PC-9 (cell line): ENCODE data around the gene LAMC2. TPM values are rescaled to one million over a fixed set of nuclear protein-coding genes. Genes with fewer than 3 reads are reported as not detected.
"Not testable (repeated sequence)": the region's sequence is repeated elsewhere in the genome, so short reads cannot be mapped to it uniquely, and the experiment has no call there.

ENCODE experiments used
- BruUV-seq: library from RNA; stranded (reverse); fragments of 400-500 nt; replicated peaks from 2 replicates; lab custom pipeline; 2021; lab: Mats Ljungman, UMichigan
- CTCF ChIA-PET: fragments of 300-600 bp; sonication (Branson Sonifier 250); formaldehyde crosslinking; loops from one replicate; lab custom pipeline; 2022; ENCODE audit warnings: antibody characterized with exemption; lab: Charles Lee
- POLR2A ChIA-PET: fragments of 300-600 bp; sonication (Branson Sonifier 250); formaldehyde crosslinking; loops from one replicate; lab custom pipeline; 2022; ENCODE audit warnings: antibody characterized with exemption; ENCODE audit not compliant: unreplicated experiment; lab: Charles Lee
- DNase-seq, 2 experiments: peaks; one replicate each; pipeline versions ENCODE4 v3.0.0 to v3.0.0-alpha.2; 2015 to 2022; ENCODE audit warnings: mixed read lengths in 1 of 2
- H2AFZ ChIP-seq: fragments of 200-600 bp; sonication (generic); 2 replicates; pipeline ENCODE4 v1.8.1; 2017; ENCODE audit warnings: antibody characterized with exemption
- H3F3A ChIP-seq: fragments of 200-600 bp; sonication (generic); 2 replicates; pipeline ENCODE4 v1.8.1; 2017; ENCODE audit warnings: antibody characterized with exemption, mild to moderate bottlenecking, low read depth; ENCODE audit not compliant: insufficient read depth
- H3K27ac ChIP-seq: fragments of 200-600 bp; sonication (generic); 2 replicates; pipeline ENCODE4 v1.6.1; 2016; ENCODE audit warnings: mixed run types
- H3K27me3 ChIP-seq: fragments of 200-600 bp; sonication (generic); 2 replicates; pipeline ENCODE4 v1.6.1; 2016; ENCODE audit warnings: low read depth, mixed run types; ENCODE audit not compliant: insufficient read depth
- H3K36me3 ChIP-seq: fragments of 200-600 bp; sonication (generic); 2 replicates; pipeline ENCODE4 v1.6.1; 2016; ENCODE audit warnings: low read depth, mixed run types
- H3K4me1 ChIP-seq: fragments of 200-600 bp; sonication (generic); replicated peaks from 2 replicates; pipeline ENCODE4 v1.6.1; 2016; ENCODE audit warnings: mixed run types; ENCODE audit not compliant: insufficient read depth
- H3K4me2 ChIP-seq: fragments of 200-600 bp; sonication (generic); 2 replicates; pipeline ENCODE4 v1.6.1; 2017; ENCODE audit warnings: mixed run types
- H3K4me3 ChIP-seq: fragments of 200-600 bp; sonication (generic); 2 replicates; pipeline ENCODE4 v1.6.1; 2016; ENCODE audit warnings: mixed run types
- H3K79me2 ChIP-seq: fragments of 200-600 bp; sonication (generic); 2 replicates; pipeline ENCODE4 v1.6.1; 2017; ENCODE audit warnings: low read depth, mixed run types
- H3K9me2 ChIP-seq: fragments of 200-600 bp; sonication (generic); 2 replicates; pipeline ENCODE4 v1.8.1; 2017; ENCODE audit warnings: mild to moderate bottlenecking; ENCODE audit not compliant: insufficient read depth
- H3K9me3 ChIP-seq: fragments of 200-600 bp; sonication (generic); 2 replicates; pipeline ENCODE4 v1.8.1; 2016; ENCODE audit warnings: low read depth; ENCODE audit not compliant: insufficient read depth
- H4K20me1 ChIP-seq: fragments of 200-600 bp; sonication (generic); 2 replicates; pipeline ENCODE4 v1.8.1; 2017; ENCODE audit not compliant: insufficient read depth
- CTCF ChIP-seq: fragments of 200-600 bp; sonication (generic); conservative IDR thresholded peaks from 2 replicates; pipeline ENCODE4 v1.6.1; 2017; ENCODE audit warnings: mixed run types, antibody characterized with exemption, mild to moderate bottlenecking, moderate library complexity
- EZH2 ChIP-seq: fragments of 200-600 bp; sonication (generic); IDR thresholded peaks from 2 replicates; pipeline ENCODE4 v1.8.0; 2017; ENCODE audit warnings: antibody characterized with exemption, low read depth
- intact Hi-C: fragments of 100-400 bp; cut with micrococcal nuclease; formaldehyde crosslinking; loops from one replicate; pipeline ENCODE4 v1.10.0; 2022; ENCODE audit not compliant: unreplicated experiment
- total RNA-seq: library from RNA; stranded (reverse); gene quantifications from 2 replicates; pipeline ENCODE4 v1.2.3, GENCODE V29; 2021

Gene LAMC2
- total RNA-seq, 1 experiment from 2014 or later = 109 TPM

- no peaks in the 10 kb centered on the region for H3K79me2 ChIP-seq
- H3K4me1 ChIP-seq = peaks cover 34% of the 10 kb centered on the region
- DNase-seq = no peak
- no peaks in the 10 kb centered on the region for H3K9me3 ChIP-seq
- H3K4me3 ChIP-seq = no peak overlapping the region
- intact Hi-C loops = loop anchor here (10.0 kb wide), 1 partner anchor 1186 kb away; no protein-coding TSS in a partner anchor
- H3K4me2 ChIP-seq = no peak overlapping the region
- H3K9me2 ChIP-seq = no peaks in the 10 kb centered on the region
- no TSS peak for BruUV-seq
- no peak overlapping the region for H3K27ac ChIP-seq
- ChIA-PET POLR2A (interaction anchor here (0.7 kb wide), 1 partner anchor 75 kb away, joined by 3 read pairs; no protein-coding TSS in a partner anchor), CTCF (no interaction called here)
- no peaks in the 10 kb centered on the region for H4K20me1 ChIP-seq
- no peaks in the 10 kb centered on the region for H3K27me3 ChIP-seq
- H3F3A ChIP-seq = peaks cover 26% of the 10 kb centered on the region
- no peak overlapping the region for H2AFZ ChIP-seq
- TF ChIP-seq EZH2 = no peak
- TF ChIP-seq CTCF = no peak
- H3K36me3 ChIP-seq = no peaks in the 10 kb centered on the region
These were observed 84.6 kb downstream of the LAMC2 start for GRCh38 chr1:183270541-183271141.

GRCh38 chr1:183272390-183272848 is 86.4 kb downstream of the LAMC2 start:
- no peaks in the 10 kb centered on the region for H3K79me2 ChIP-seq
- peak overlapping the region; percentile 92 for H3K27ac ChIP-seq
- no peaks in the 10 kb centered on the region for H3K9me3 ChIP-seq
- no peak for TF ChIP-seq CTCF
- peak overlapping the region; percentile 55 for H3K4me2 ChIP-seq
- H3K4me3 ChIP-seq = no peak overlapping the region
- no peaks in the 10 kb centered on the region for H3K36me3 ChIP-seq
- peaks cover 38% of the 10 kb centered on the region for H3F3A ChIP-seq
- ChIA-PET POLR2A (interaction anchor here (0.5 kb wide), 1 partner anchor 51 kb away, joined by 11 read pairs; no protein-coding TSS in a partner anchor), CTCF (no interaction called here)
- H4K20me1 ChIP-seq = no peaks in the 10 kb centered on the region
- H3K9me2 ChIP-seq = no peaks in the 10 kb centered on the region
- peak; percentile 61 to 85 for DNase-seq
- peaks cover 47% of the 10 kb centered on the region for H3K4me1 ChIP-seq
- no TSS peak for BruUV-seq
- intact Hi-C loops = loop anchor here (2.0 to 10.0 kb wide), 3 partner anchors 108 to 1188 kb away; no protein-coding TSS in a partner anchor
- H2AFZ ChIP-seq = no peak overlapping the region
- H3K27me3 ChIP-seq = no peaks in the 10 kb centered on the region

- peak in 1 of 2 experiments; percentile 30 for DNase-seq
- H4K20me1 ChIP-seq = no peaks in the 10 kb centered on the region
- no peaks in the 10 kb centered on the region for H3K9me3 ChIP-seq
- ChIA-PET CTCF (interaction anchor here (0.7 kb wide), 1 partner anchor 33 kb away, joined by 8 read pairs; no protein-coding TSS in a partner anchor), POLR2A (no interaction called here)
- no TSS peak for BruUV-seq
- H3K79me2 ChIP-seq = no peaks in the 10 kb centered on the region
- TF ChIP-seq EZH2 (no peak), CTCF (no peak)
- no peak overlapping the region for H3K4me3 ChIP-seq
- H3K27ac ChIP-seq = peak overlapping the region; percentile 92
- H3K27me3 ChIP-seq = no peaks in the 10 kb centered on the region
- peak overlapping the region; percentile 55 for H3K4me2 ChIP-seq
- H3K36me3 ChIP-seq = no peaks in the 10 kb centered on the region
- no peak overlapping the region for H2AFZ ChIP-seq
- intact Hi-C loops = loop anchor here (1.0 to 10.0 kb wide), 4 partner anchors 39 to 1188 kb away; no protein-coding TSS in a partner anchor
- peaks cover 56% of the 10 kb centered on the region for H3K4me1 ChIP-seq
- peaks cover 40% of the 10 kb centered on the region for H3F3A ChIP-seq
- H3K9me2 ChIP-seq = no peaks in the 10 kb centered on the region
These were observed 87.2 kb downstream of the LAMC2 start for GRCh38 chr1:183273300-183273699.

- Histone ChIP-seq H3K4me1 (peaks cover 63% of the 10 kb centered on the region), H3K27ac (peak overlapping the region; percentile 92), H3F3A (peaks cover 45% of the 10 kb centered on the region)
- BruUV-seq, H3K9me2 ChIP-seq, DNase-seq, H2AFZ ChIP-seq, H3K4me2 ChIP-seq, H3K36me3 ChIP-seq, H3K4me3 ChIP-seq, H4K20me1 ChIP-seq, H3K9me3 ChIP-seq, CTCF ChIA-PET, H3K79me2 ChIP-seq, H3K27me3 ChIP-seq: not testable (repeated sequence)
- POLR2A ChIA-PET = interaction anchor here (0.6 kb wide), 1 partner anchor 79 kb away, joined by 12 read pairs; no protein-coding TSS in a partner anchor
- intact Hi-C loops = loop anchor here (1.0 to 10.0 kb wide), 4 partner anchors 40 to 1189 kb away; no protein-coding TSS in a partner anchor
These were observed 87.9 kb downstream of the LAMC2 start for GRCh38 chr1:183273984-183274383.
